HepG2 (cell line): ENCODE data around the gene AMIGO1. TPM values are rescaled to one million over a fixed set of nuclear protein-coding genes. Genes with fewer than 3 reads are reported as not detected.

Experiments used
- ATAC-seq: fragments of 200-7000 bp; cut with Tn5 transposase; 3 replicates; pipeline ENCODE4 v1.9.1; 2020; ENCODE audit warnings: mild to moderate bottlenecking, moderate library complexity
- BruUV-seq: library from RNA; stranded (reverse); fragments of 400-500 nt; replicated peaks from 2 replicates; lab custom pipeline; 2021; lab: Mats Ljungman, UMichigan
- CTCF ChIA-PET: fragments of 300-600 bp; formaldehyde crosslinking; extraction: SDS; loops from one replicate; lab custom pipeline; 2021; ENCODE audit warnings: low total read pairs, inconsistent platforms, low intra/inter-chr PET ratio; lab: Yijun Ruan, JAX
- POLR2A ChIA-PET: fragments of 350-600 bp; sonication (Branson Sonifier 250); formaldehyde crosslinking; loops from one replicate; lab custom pipeline; 2020; ENCODE audit warnings: antibody characterized with exemption, inconsistent platforms; lab: Yijun Ruan, JAX
- DNase-seq: peaks from one replicate; pipeline ENCODE4 v3.0.0-alpha.2; 2015; ENCODE audit warnings: low spot score
- FAIRE-seq: peaks from 3 replicates; lab custom pipeline; 2011; peaks lifted over from hg19 to GRCh38; lab: Jason Lieb, UNC
- H2AFZ ChIP-seq: one replicate; pipeline ENCODE4 v1.6.1; 2011; ENCODE audit warnings: low read length, inconsistent platforms
- H3K27ac ChIP-seq: fragments of 300-600 bp; 3 replicates; pipeline ENCODE4 v1.8.0; 2011; ENCODE audit warnings: mixed run types, mild to moderate bottlenecking, mixed read lengths, low read length, inconsistent platforms; ENCODE audit not compliant: insufficient read depth; ENCODE audit errors: extremely low read length
- H3K27me3 ChIP-seq, 2 experiments: fragments of 200-600 bp in 1 of 2; 2 replicates in 1 of 2; 3 replicates in 1 of 2; pipeline versions ENCODE4 v1.6.0 to v1.8.0; 2011; ENCODE audit warnings: low read length in 2 of 2, mild to moderate bottlenecking in 2 of 2, moderate library complexity in 2 of 2, inconsistent platforms in 1 of 2; ENCODE audit not compliant: insufficient read depth in 2 of 2, control insufficient read depth in 1 of 2
- H3K36me3 ChIP-seq, 2 experiments: fragments of 200-600 bp in 1 of 2; replicated peaks in 1 of 2; 2 replicates in 1 of 2; 3 replicates in 1 of 2; pipeline versions ENCODE4 v1.5.1 to v1.8.0; 2011; ENCODE audit warnings: low read length in 2 of 2, inconsistent platforms in 1 of 2; ENCODE audit not compliant: insufficient read depth in 2 of 2, control insufficient read depth in 1 of 2
- H3K4me1 ChIP-seq: 2 replicates; pipeline ENCODE4 v1.5.1; 2012; ENCODE audit warnings: low read length, inconsistent platforms; ENCODE audit not compliant: insufficient read depth
- H3K4me2 ChIP-seq: 2 replicates; pipeline ENCODE4 v1.6.0; 2011; ENCODE audit warnings: low read depth, low read length, inconsistent platforms
- H3K4me3 ChIP-seq, 3 experiments: fragments of 200-600 bp in 1 of 3; sonication (generic), shearing (Covaris generic) in 1 of 3; replicated peaks in 1 of 3; 2 replicates each; pipeline ENCODE4 v1.5.1; 2011 to 2016; ENCODE audit warnings: low read length in 3 of 3, inconsistent platforms in 2 of 3, low read depth in 2 of 3, mild to moderate bottlenecking in 2 of 3, control low read depth in 1 of 3, mixed read lengths in 1 of 3; ENCODE audit not compliant: insufficient read depth in 1 of 3
- H3K79me2 ChIP-seq: one replicate; pipeline ENCODE4 v1.6.1; 2011; ENCODE audit warnings: low read length, inconsistent platforms; ENCODE audit not compliant: insufficient read depth
- H3K9ac ChIP-seq: 2 replicates; pipeline ENCODE4 v1.6.0; 2011; ENCODE audit warnings: mild to moderate bottlenecking, low read depth, low read length, inconsistent platforms; ENCODE audit not compliant: insufficient read depth
- H3K9me3 ChIP-seq: 2 replicates; pipeline ENCODE4 v1.5.1; 2012; ENCODE audit warnings: mild to moderate bottlenecking, low read length
- H4K20me1 ChIP-seq: 2 replicates; pipeline ENCODE4 v1.6.0; 2011; ENCODE audit warnings: inconsistent platforms, mild to moderate bottlenecking, low read length, moderate library complexity; ENCODE audit not compliant: insufficient read depth
- CCAR2 ChIP-seq: fragments of 200-400 bp; formaldehyde crosslinking; optimal IDR thresholded peaks from 2 replicates; pipeline ENCODE3; 2018; ENCODE audit warnings: low read depth, mild to moderate bottlenecking, low read length, moderate library complexity
- CREM ChIP-seq, 2 experiments: sonication (generic) in 1 of 2; formaldehyde crosslinking in 1 of 2; IDR thresholded peaks; 2 replicates each; pipeline versions ENCODE4 v1.4.0 to v1.6.1; 2016 to 2020; ENCODE audit warnings: antibody characterized with exemption in 1 of 2, mild to moderate bottlenecking in 1 of 2, missing genetic modification reagents in 1 of 2
- ELF1 ChIP-seq: sonication (generic); formaldehyde crosslinking; IDR thresholded peaks from 2 replicates; pipeline ENCODE4 v1.4.0; 2020; ENCODE audit warnings: missing genetic modification reagents
- FOXC1 ChIP-seq: sonication (generic); formaldehyde crosslinking; IDR thresholded peaks from 2 replicates; pipeline ENCODE4 v1.8.0; 2022; ENCODE audit warnings: mild to moderate bottlenecking, missing genetic modification reagents, borderline replicate concordance
- PHF8 ChIP-seq: sonication (generic); formaldehyde crosslinking; IDR thresholded peaks from 2 replicates; pipeline ENCODE4 v1.5.0; 2020; ENCODE audit warnings: missing genetic modification reagents
- SAFB2 ChIP-seq: sonication (generic); formaldehyde crosslinking; IDR thresholded peaks from 2 replicates; pipeline ENCODE4 v1.5.1; 2020; ENCODE audit warnings: missing genetic modification reagents, low read depth, mild to moderate bottlenecking, borderline replicate concordance
- SOX13 ChIP-seq, 3 experiments: fragments of 450-650 bp in 1 of 3; sonication (generic) in 1 of 3; formaldehyde crosslinking in 1 of 3; IDR thresholded peaks in 2 of 3; conservative IDR thresholded peaks in 1 of 3; 2 replicates each; pipeline versions ENCODE4 v1.5.0 to v1.6.1; 2016 to 2020; ENCODE audit warnings: antibody characterized with exemption in 1 of 3, mild to moderate bottlenecking in 1 of 3, missing compliant biosample characterization in 1 of 3, missing genetic modification reagents in 1 of 3, moderate library complexity in 1 of 3
- TBX3 ChIP-seq: fragments of 450-650 bp; IDR thresholded peaks from 2 replicates; pipeline ENCODE4 v1.6.1; 2017; ENCODE audit warnings: antibody characterized with exemption, mild to moderate bottlenecking, inconsistent platforms, borderline replicate concordance
- ZBTB25 ChIP-seq: IDR thresholded peaks from 2 replicates; pipeline ENCODE4 v1.6.1; 2018; ENCODE audit warnings: missing genetic modification reagents
- ZNF337 ChIP-seq: sonication (generic); formaldehyde crosslinking; IDR thresholded peaks from 2 replicates; pipeline ENCODE4 v1.5.1; 2020; ENCODE audit warnings: missing genetic modification reagents, low read depth, mild to moderate bottlenecking, borderline replicate concordance
- ZNF720 ChIP-seq: sonication (generic); formaldehyde crosslinking; IDR thresholded peaks from 2 replicates; pipeline ENCODE4 v1.4.0; 2020; ENCODE audit warnings: missing genetic modification reagents
- WGBS: methylation state at CpG from one replicate; pipeline ENCODE4 v1.1.6; 2017; ENCODE audit warnings: low lambda C conversion rate; 5-methylcytosine and 5-hydroxymethylcytosine counted together
- in situ Hi-C: cut with HindIII; loops from 2 replicates; pipeline ENCODE4 v1.10.0; 2017; ENCODE audit warnings: low pct_unique_long_range_greater_than_20kb; ENCODE audit not compliant: extremely low pct_ligation_motif_present
- intact Hi-C: fragments of 100-400 bp; cut with micrococcal nuclease; formaldehyde crosslinking; loops from one replicate; pipeline ENCODE4 v1.10.0; 2022; ENCODE audit not compliant: unreplicated experiment
- polyA plus RNA-seq, 8 experiments: library from polyadenylated mRNA; depleted of rRNA in 3 of 8; stranded (reverse) in 7 of 8; unstranded in 1 of 8; fragments of >200 nt; fragmentation: Illumina TruSeq in 4 of 8; extraction: Trizol in 4 of 8; gene quantifications; 2 replicates each; pipeline versions ENCODE4 v1.2.1 to v1.2.3, GENCODE V29; 2011 to 2016; ENCODE audit warnings: low read depth in 4 of 8, missing spikeins in 1 of 8, mixed read lengths in 1 of 8; ENCODE audit not compliant: insufficient read depth in 1 of 8
- total RNA-seq, 5 experiments: library from RNA; depleted of rRNA; stranded (reverse); fragments of >200 nt; fragmentation: Illumina TruSeq; extraction: Trizol; gene quantifications; 2 replicates each; pipeline ENCODE4 v1.2.3, GENCODE V29; 2016; ENCODE audit warnings: low read depth in 1 of 5
- TF ChIP-seq, protein P1 (sequence below): sonication (generic); formaldehyde crosslinking; IDR thresholded peaks from 2 replicates; pipeline ENCODE4 v1.4.0; 2020; ENCODE audit warnings: missing genetic modification reagents
- TF ChIP-seq, protein P2 (sequence below): sonication (generic); formaldehyde crosslinking; IDR thresholded peaks from 2 replicates; pipeline ENCODE4 v1.4.0; 2020; ENCODE audit warnings: missing genetic modification reagents
- TF ChIP-seq, protein P3 (sequence below): IDR thresholded peaks from 2 replicates; pipeline ENCODE4 v1.6.1; 2016; ENCODE audit warnings: missing genetic modification reagents, missing compliant biosample characterization

AMIGO1 gene
- total and polyA plus RNA-seq, 2 of the 13 experiments (the other 11 are each of a cell fraction or from before 2014, with no cell fraction given) = 0.40 to 1.3 TPM

- ATAC-seq = no peak
- H4K20me1 ChIP-seq = no peaks in the 10 kb centered on the region
- no peak overlapping the region for H3K27ac ChIP-seq
- DNase-seq = no peak
- FAIRE-seq = no peak
- no peaks in the 10 kb centered on the region for H3K79me2 ChIP-seq
- H2AFZ ChIP-seq = no peak overlapping the region
- no peaks in the 10 kb centered on the region for H3K9me3 ChIP-seq
- BruUV-seq = no TSS peak
- H3K27me3 ChIP-seq = peaks cover 6 to 56% of the 10 kb centered on the region in 2 experiments; a peak in 3 of 5 replicates
- no peak for TF ChIP-seq CCAR2
- TF ChIP-seq FOXC1 = no peak
- no peak for TF ChIP-seq SOX13 (IDR thresholded peaks at IDR 0.05)
- TF ChIP-seq SOX13 (CRISPR knock-in tag; conservative IDR thresholded peaks at IDR 0.05 in 1 of 2, IDR thresholded peaks at IDR 0.05 in 1 of 2) = no peak
- no peak for TF ChIP-seq ZBTB25 (CRISPR knock-in tag)
- TF ChIP-seq, protein P1, sequence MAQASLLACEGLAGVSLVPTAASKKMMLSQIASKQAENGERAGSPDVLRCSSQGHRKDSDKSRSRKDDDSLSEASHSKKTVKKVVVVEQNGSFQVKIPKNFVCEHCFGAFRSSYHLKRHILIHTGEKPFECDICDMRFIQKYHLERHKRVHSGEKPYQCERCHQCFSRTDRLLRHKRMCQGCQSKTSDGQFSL = no peak
- TF ChIP-seq PHF8 (CRISPR knock-in tag) = no peak
- TF ChIP-seq SAFB2 (CRISPR knock-in tag) = no peak
- TF ChIP-seq ZNF720 (CRISPR knock-in tag) = no peak
- TF ChIP-seq, protein P2, sequence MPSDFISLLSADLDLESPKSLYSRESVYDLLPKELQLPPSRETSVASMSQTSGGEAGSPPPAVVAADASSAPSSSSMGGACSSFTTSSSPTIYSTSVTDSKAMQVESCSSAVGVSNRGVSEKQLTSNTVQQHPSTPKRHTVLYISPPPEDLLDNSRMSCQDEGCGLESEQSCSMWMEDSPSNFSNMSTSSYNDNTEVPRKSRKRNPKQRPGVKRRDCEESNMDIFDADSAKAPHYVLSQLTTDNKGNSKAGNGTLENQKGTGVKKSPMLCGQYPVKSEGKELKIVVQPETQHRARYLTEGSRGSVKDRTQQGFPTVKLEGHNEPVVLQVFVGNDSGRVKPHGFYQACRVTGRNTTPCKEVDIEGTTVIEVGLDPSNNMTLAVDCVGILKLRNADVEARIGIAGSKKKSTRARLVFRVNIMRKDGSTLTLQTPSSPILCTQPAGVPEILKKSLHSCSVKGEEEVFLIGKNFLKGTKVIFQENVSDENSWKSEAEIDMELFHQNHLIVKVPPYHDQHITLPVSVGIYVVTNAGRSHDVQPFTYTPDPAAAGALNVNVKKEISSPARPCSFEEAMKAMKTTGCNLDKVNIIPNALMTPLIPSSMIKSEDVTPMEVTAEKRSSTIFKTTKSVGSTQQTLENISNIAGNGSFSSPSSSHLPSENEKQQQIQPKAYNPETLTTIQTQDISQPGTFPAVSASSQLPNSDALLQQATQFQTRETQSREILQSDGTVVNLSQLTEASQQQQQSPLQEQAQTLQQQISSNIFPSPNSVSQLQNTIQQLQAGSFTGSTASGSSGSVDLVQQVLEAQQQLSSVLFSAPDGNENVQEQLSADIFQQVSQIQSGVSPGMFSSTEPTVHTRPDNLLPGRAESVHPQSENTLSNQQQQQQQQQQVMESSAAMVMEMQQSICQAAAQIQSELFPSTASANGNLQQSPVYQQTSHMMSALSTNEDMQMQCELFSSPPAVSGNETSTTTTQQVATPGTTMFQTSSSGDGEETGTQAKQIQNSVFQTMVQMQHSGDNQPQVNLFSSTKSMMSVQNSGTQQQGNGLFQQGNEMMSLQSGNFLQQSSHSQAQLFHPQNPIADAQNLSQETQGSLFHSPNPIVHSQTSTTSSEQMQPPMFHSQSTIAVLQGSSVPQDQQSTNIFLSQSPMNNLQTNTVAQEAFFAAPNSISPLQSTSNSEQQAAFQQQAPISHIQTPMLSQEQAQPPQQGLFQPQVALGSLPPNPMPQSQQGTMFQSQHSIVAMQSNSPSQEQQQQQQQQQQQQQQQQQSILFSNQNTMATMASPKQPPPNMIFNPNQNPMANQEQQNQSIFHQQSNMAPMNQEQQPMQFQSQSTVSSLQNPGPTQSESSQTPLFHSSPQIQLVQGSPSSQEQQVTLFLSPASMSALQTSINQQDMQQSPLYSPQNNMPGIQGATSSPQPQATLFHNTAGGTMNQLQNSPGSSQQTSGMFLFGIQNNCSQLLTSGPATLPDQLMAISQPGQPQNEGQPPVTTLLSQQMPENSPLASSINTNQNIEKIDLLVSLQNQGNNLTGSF (CRISPR knock-in tag) = no peak
- no peak for TF ChIP-seq ZNF337 (CRISPR knock-in tag)
- no peak for TF ChIP-seq CREM (IDR thresholded peaks at IDR 0.05)
- TF ChIP-seq CREM (CRISPR knock-in tag; IDR thresholded peaks at IDR 0.05) = no peak
- TF ChIP-seq TBX3 = no peak
- TF ChIP-seq ELF1 (CRISPR knock-in tag) = no peak
- TF ChIP-seq, protein P3, sequence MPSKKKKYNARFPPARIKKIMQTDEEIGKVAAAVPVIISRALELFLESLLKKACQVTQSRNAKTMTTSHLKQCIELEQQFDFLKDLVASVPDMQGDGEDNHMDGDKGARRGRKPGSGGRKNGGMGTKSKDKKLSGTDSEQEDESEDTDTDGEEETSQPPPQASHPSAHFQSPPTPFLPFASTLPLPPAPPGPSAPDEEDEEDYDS (CRISPR knock-in tag) = no peak
- H3K4me1 ChIP-seq = no peaks in the 10 kb centered on the region
- no peak overlapping the region for H3K4me2 ChIP-seq
- ChIA-PET CTCF (no interaction called here), POLR2A (no interaction called here)
- 36% methylated on average over 2 of the region's 2 CpGs for WGBS
- intact Hi-C loops (no loop called here), in situ Hi-C loops (no loop called here)
- H3K4me3 ChIP-seq = no peak overlapping the region
- H3K36me3 ChIP-seq = no peaks in the 10 kb centered on the region
- no peak overlapping the region for H3K9ac ChIP-seq
Measured at GRCh38 chr1:109523706-109524105, 14.2 kb upstream of the AMIGO1 start.
